DOHH2 (cell line): ENCODE results near the gene IL12RB2.
A peak's percentile ranks its signal among the peaks of the same experiment; 100 is the strongest.

Source experiments
- H3F3A ChIP-seq: fragments of 200-600 bp; sonication (generic), shearing (Covaris generic); 2 replicates; pipeline ENCODE4 v1.6.0; 2016; ENCODE audit warnings: antibody characterized with exemption, mild to moderate bottlenecking; ENCODE audit not compliant: control insufficient read depth, insufficient read depth
- H3K27ac ChIP-seq: fragments of 200-600 bp; sonication (generic); 2 replicates; pipeline ENCODE4 v1.5.1; 2014; ENCODE audit warnings: low read depth, mild to moderate bottlenecking, low read length, moderate library complexity
- H3K27me3 ChIP-seq: fragments of 200-600 bp; sonication (generic); 2 replicates; pipeline ENCODE4 v1.6.1; 2014; ENCODE audit warnings: mild to moderate bottlenecking, low read length, mixed read lengths; ENCODE audit not compliant: control insufficient read depth
- H3K36me3 ChIP-seq: fragments of 200-600 bp; sonication (generic); 2 replicates; pipeline ENCODE4 v1.6.1; 2014; ENCODE audit warnings: mild to moderate bottlenecking, low read length, moderate library complexity, mixed read lengths; ENCODE audit not compliant: control insufficient read depth
- H3K4me1 ChIP-seq: fragments of 200-600 bp; sonication (generic); 2 replicates; pipeline ENCODE4 v1.6.1; 2014; ENCODE audit warnings: mild to moderate bottlenecking, low read length, mixed read lengths; ENCODE audit not compliant: control insufficient read depth
- H3K4me2 ChIP-seq: fragments of 200-600 bp; sonication (generic); 2 replicates; pipeline ENCODE4 v1.6.0; 2014; ENCODE audit warnings: mild to moderate bottlenecking, low read length, moderate library complexity
- H3K4me3 ChIP-seq: fragments of 200-600 bp; sonication (generic); 2 replicates; pipeline ENCODE4 v1.5.1; 2014; ENCODE audit warnings: mild to moderate bottlenecking, low read length, mixed read lengths
- H3K79me2 ChIP-seq: fragments of 200-600 bp; sonication (generic); 2 replicates; pipeline ENCODE4 v1.6.1; 2014; ENCODE audit warnings: mild to moderate bottlenecking, low read length, mixed read lengths; ENCODE audit not compliant: control insufficient read depth
- H3K9me2 ChIP-seq: fragments of 200-600 bp; sonication (generic); replicated peaks from 2 replicates; pipeline ENCODE4 v1.6.1; 2014; ENCODE audit warnings: mild to moderate bottlenecking, low read length, mixed read lengths; ENCODE audit not compliant: control insufficient read depth
- H3K9me3 ChIP-seq: fragments of 200-600 bp; sonication (generic); 2 replicates; pipeline ENCODE4 v1.6.1; 2014; ENCODE audit warnings: antibody characterized with exemption, low read length, mixed read lengths; ENCODE audit not compliant: control insufficient read depth, insufficient read depth
- H4K20me1 ChIP-seq: fragments of 200-600 bp; sonication (generic); 2 replicates; pipeline ENCODE4 v1.6.0; 2014; ENCODE audit warnings: low read depth, mild to moderate bottlenecking, antibody characterized with exemption, low read length, moderate library complexity; ENCODE audit not compliant: control insufficient read depth, insufficient read depth
- CTCF ChIP-seq: fragments of 200-600 bp; sonication (generic); IDR thresholded peaks from one replicate; pipeline ENCODE4 v1.5.1; 2014; ENCODE audit warnings: antibody characterized with exemption, mild to moderate bottlenecking, low read depth, low read length; ENCODE audit not compliant: poor library complexity, severe bottlenecking
- EZH2phosphoT487 ChIP-seq: fragments of 200-600 bp; sonication (generic); IDR thresholded peaks from 2 replicates; pipeline ENCODE4 v1.6.1; 2017; ENCODE audit warnings: borderline replicate concordance, mild to moderate bottlenecking, antibody characterized with exemption, low read length, moderate library complexity, mixed read lengths

The IL12RB2 gene

GRCh38 chr1:67429011-67429527 lies 121.4 kb downstream of the IL12RB2 start:
- peak overlapping the region; percentile 72 for H3K27ac ChIP-seq
- H3K4me2 ChIP-seq: peak overlapping the region; percentile 84
- TF ChIP-seq CTCF (peak; percentile 1), EZH2phosphoT487 (no peak)
- peak overlapping the region; percentile 98 for H3K4me3 ChIP-seq
- no peaks in the 10 kb centered on the region for H3K9me3 ChIP-seq
- H3K79me2 ChIP-seq: peaks cover 77% of the 10 kb centered on the region
- H3F3A ChIP-seq: peaks cover 28% of the 10 kb centered on the region
- peaks cover 52% of the 10 kb centered on the region for H3K4me1 ChIP-seq
- H3K27me3 ChIP-seq: no peaks in the 10 kb centered on the region
- H3K9me2 ChIP-seq: no peaks in the 10 kb centered on the region
- H4K20me1 ChIP-seq: peaks cover 48% of the 10 kb centered on the region
- peaks cover 59% of the 10 kb centered on the region for H3K36me3 ChIP-seq

GRCh38 chr1:67429528-67430357 lies 122.1 kb downstream of the IL12RB2 start:
- TF ChIP-seq EZH2phosphoT487 (no peak), CTCF (no peak)
- Histone ChIP-seq H3K79me2 (peaks cover 70% of the 10 kb centered on the region), H3K27me3 (no peaks in the 10 kb centered on the region), H3K9me2 (no peaks in the 10 kb centered on the region), H3F3A (peaks cover 29% of the 10 kb centered on the region), H3K36me3 (peaks cover 52% of the 10 kb centered on the region), H3K27ac (peak overlapping the region; percentile 72), H3K9me3 (no peaks in the 10 kb centered on the region), H3K4me1 (peaks cover 57% of the 10 kb centered on the region), H3K4me2 (peak overlapping the region; percentile 84), H3K4me3 (peak overlapping the region; percentile 98), H4K20me1 (peaks cover 43% of the 10 kb centered on the region)

DNA sequence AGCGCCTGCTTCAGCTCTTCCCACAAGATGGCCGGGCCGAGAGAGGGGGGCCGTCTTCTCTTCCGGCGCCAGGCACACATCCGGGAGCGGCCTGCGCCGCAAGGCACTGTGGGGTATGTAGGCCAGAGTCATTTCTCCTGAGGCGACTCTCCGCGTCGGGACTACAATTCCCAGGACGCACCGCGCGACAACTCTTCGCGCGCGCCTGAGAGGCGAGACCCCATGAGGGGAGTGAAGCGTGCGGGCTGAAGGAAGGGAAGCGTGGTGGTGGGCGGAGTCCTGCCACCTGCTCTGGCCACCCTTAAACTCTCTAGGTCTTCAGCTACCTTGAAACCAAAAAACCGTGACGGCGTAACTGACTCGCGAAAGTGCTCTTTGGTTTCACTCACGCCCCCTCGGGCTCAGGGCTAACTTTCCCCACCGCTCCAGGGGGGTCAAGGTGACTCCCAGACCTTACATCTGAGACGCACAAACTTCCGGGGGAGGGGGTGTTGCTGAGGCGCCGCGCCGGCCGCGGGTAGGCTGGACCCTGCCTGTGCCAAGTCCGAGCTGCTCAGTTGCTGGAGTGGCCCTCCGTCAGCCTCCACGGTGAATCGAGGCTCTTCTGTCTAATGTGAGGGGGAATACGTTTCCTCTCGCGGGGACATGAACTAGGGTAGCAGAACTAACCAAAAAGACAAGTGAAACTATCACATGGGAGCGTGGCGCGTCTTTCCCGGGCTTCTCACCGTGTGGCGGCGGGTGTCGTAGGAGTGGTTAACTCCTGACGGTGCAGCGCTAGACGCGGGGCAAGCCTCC lies 122.9 kb downstream of the IL12RB2 start, which contains the start of gene SERBP1:
SERBP1 (minus strand) TSS at position 45 of the 798 bp plus-strand sequence. CDS start 102 bp downstream, outside the sequence.
- peaks cover 38% of the 10 kb centered on the region for H4K20me1 ChIP-seq
- H3K27ac ChIP-seq: peak within 1 kb of the TSS; percentile 89
- H3K4me1 ChIP-seq: peaks cover 57% of the 10 kb centered on the region
- H3F3A ChIP-seq: peaks cover 29% of the 10 kb centered on the region
- H3K9me3 ChIP-seq: no peaks in the 10 kb centered on the region
- peak; percentile 12 for TF ChIP-seq CTCF
- TF ChIP-seq EZH2phosphoT487: no peak
- no peaks in the 10 kb centered on the region for H3K9me2 ChIP-seq
- H3K4me2 ChIP-seq: peak within 1 kb of the TSS; percentile 94
- peak within 1 kb of the TSS; percentile 98 for H3K4me3 ChIP-seq
- H3K79me2 ChIP-seq: peaks cover 62% of the 10 kb centered on the region
- H3K27me3 ChIP-seq: no peaks in the 10 kb centered on the region
- peaks cover 44% of the 10 kb centered on the region for H3K36me3 ChIP-seq
